Esophagus squamous epithelium (tissue), 5 donors: ENCODE results near the gene TOB1. TPM values are rescaled to one million over a fixed set of nuclear protein-coding genes. Genes with fewer than 3 reads are reported as not detected.

Experiments used
- DNase-seq: peaks from one replicate; lab custom pipeline; 2025; lab: John Stamatoyannopoulos, UW
- H3K27ac ChIP-seq, 4 donors: fragments of 200-600 bp; sonication (generic); one replicate each; pipeline ENCODE4 v1.5.1; 2016 to 2019; ENCODE audit warnings: mild to moderate bottlenecking in 1 of 4
- H3K27me3 ChIP-seq, 4 donors: fragments of 200-600 bp; sonication (generic); 1 replicate in 3 of 4; 2 replicates in 1 of 4; pipeline versions ENCODE4 v1.5.1 to v1.6.0; 2017 to 2021; ENCODE audit warnings: antibody characterized with exemption in 1 of 4
- H3K36me3 ChIP-seq, 3 donors: fragments of 200-600 bp; sonication (generic); one replicate each; pipeline ENCODE4 v1.5.1; 2016 to 2019
- H3K4me1 ChIP-seq, 3 donors: fragments of 200-600 bp; sonication (generic); one replicate each; pipeline ENCODE4 v1.5.1; 2017 to 2019
- H3K4me3 ChIP-seq, 4 donors: fragments of 200-600 bp; sonication (generic); 1 replicate in 3 of 4; 2 replicates in 1 of 4; pipeline ENCODE4 v1.5.1; 2016 to 2019; ENCODE audit warnings: mild to moderate bottlenecking in 2 of 4, moderate library complexity in 1 of 4
- H3K9me3 ChIP-seq, 3 donors: fragments of 200-600 bp; sonication (generic); one replicate each; pipeline ENCODE4 v1.5.1; 2016 to 2019
- POLR2A ChIP-seq, 4 donors: fragments of 450-650 bp; IDR thresholded peaks; one replicate each; pipeline ENCODE4 v1.6.1; 2017; ENCODE audit warnings: antibody characterized with exemption in 4 of 4, mild to moderate bottlenecking in 4 of 4, moderate library complexity in 3 of 4
- WGBS, 2 donors: methylation state at CpG; one replicate each; pipeline ENCODE4 v1.1.5; 2018; 5-methylcytosine and 5-hydroxymethylcytosine counted together
- intact Hi-C: fragments of 100-400 bp; cut with DNase I; formaldehyde crosslinking; loops from one replicate; pipeline ENCODE4 v1.15.0; 2022
- total RNA-seq, 4 donors: library from RNA; depleted of rRNA; stranded (reverse); fragments of >200 nt; gene quantifications; one replicate each; pipeline ENCODE4 v1.1.0, GENCODE V29; 2016
- TF ChIP-seq, protein P1 (sequence below), 6 experiments: fragments of 450-650 bp in 4 of 6; fragments of 200-600 bp in 2 of 6; sonication (generic) in 2 of 6; IDR thresholded peaks; one replicate each; pipeline ENCODE4 v1.5.1; 2016 to 2019; ENCODE audit warnings: antibody characterized with exemption in 6 of 6, mild to moderate bottlenecking in 4 of 6, moderate library complexity in 4 of 6
- donor health status: DM: yes; HTN: yes; CAD: no.

The TOB1 gene
- total RNA-seq, 4 donors from 2014 or later = 21.5 to 35.9 (median 31.1) TPM

DNA sequence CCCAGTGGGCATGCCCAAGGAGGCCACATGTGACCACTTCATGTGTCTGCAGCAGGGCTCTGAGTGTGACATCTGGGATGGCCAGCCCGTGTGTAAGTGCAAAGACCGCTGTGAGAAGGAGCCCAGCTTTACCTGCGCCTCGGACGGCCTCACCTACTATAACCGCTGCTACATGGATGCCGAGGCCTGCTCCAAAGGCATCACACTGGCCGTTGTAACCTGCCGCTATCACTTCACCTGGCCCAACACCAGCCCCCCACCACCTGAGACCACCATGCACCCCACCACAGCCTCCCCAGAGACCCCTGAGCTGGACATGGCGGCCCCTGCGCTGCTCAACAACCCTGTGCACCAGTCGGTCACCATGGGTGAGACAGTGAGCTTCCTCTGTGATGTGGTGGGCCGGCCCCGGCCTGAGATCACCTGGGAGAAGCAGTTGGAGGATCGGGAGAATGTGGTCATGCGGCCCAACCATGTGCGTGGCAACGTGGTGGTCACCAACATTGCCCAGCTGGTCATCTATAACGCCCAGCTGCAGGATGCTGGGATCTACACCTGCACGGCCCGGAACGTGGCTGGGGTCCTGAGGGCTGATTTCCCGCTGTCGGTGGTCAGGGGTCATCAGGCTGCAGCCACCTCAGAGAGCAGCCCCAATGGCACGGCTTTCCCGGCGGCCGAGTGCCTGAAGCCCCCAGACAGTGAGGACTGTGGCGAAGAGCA is 26.4 kb downstream of the TOB1 start:
- TF ChIP-seq, protein P1, sequence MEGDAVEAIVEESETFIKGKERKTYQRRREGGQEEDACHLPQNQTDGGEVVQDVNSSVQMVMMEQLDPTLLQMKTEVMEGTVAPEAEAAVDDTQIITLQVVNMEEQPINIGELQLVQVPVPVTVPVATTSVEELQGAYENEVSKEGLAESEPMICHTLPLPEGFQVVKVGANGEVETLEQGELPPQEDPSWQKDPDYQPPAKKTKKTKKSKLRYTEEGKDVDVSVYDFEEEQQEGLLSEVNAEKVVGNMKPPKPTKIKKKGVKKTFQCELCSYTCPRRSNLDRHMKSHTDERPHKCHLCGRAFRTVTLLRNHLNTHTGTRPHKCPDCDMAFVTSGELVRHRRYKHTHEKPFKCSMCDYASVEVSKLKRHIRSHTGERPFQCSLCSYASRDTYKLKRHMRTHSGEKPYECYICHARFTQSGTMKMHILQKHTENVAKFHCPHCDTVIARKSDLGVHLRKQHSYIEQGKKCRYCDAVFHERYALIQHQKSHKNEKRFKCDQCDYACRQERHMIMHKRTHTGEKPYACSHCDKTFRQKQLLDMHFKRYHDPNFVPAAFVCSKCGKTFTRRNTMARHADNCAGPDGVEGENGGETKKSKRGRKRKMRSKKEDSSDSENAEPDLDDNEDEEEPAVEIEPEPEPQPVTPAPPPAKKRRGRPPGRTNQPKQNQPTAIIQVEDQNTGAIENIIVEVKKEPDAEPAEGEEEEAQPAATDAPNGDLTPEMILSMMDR (IDR thresholded peaks at IDR 0.05) = no peak
- TF ChIP-seq POLR2A (IDR thresholded peaks at IDR 0.05) = no peak
- 92 to 95% methylated on average over 4 to 11 of the region's 29 CpGs for WGBS, 2 donors
- Histone ChIP-seq H3K27me3 (peaks cover 0 to 15% (median 0%) of the 10 kb centered on the region in 4 donors), H3K36me3 (no peaks in the 10 kb centered on the region), H3K9me3 (no peaks in the 10 kb centered on the region), H3K4me3 (no peak overlapping the region), H3K27ac (no peak overlapping the region), H3K4me1 (peaks cover 0 to 23% (median 0%) of the 10 kb centered on the region in 3 donors)
- no peak for DNase-seq
- intact Hi-C loops = loop anchor here (10.0 kb wide), 1 partner anchor 295 kb away; the partner anchor contains the start of gene SPATA20

DNA sequence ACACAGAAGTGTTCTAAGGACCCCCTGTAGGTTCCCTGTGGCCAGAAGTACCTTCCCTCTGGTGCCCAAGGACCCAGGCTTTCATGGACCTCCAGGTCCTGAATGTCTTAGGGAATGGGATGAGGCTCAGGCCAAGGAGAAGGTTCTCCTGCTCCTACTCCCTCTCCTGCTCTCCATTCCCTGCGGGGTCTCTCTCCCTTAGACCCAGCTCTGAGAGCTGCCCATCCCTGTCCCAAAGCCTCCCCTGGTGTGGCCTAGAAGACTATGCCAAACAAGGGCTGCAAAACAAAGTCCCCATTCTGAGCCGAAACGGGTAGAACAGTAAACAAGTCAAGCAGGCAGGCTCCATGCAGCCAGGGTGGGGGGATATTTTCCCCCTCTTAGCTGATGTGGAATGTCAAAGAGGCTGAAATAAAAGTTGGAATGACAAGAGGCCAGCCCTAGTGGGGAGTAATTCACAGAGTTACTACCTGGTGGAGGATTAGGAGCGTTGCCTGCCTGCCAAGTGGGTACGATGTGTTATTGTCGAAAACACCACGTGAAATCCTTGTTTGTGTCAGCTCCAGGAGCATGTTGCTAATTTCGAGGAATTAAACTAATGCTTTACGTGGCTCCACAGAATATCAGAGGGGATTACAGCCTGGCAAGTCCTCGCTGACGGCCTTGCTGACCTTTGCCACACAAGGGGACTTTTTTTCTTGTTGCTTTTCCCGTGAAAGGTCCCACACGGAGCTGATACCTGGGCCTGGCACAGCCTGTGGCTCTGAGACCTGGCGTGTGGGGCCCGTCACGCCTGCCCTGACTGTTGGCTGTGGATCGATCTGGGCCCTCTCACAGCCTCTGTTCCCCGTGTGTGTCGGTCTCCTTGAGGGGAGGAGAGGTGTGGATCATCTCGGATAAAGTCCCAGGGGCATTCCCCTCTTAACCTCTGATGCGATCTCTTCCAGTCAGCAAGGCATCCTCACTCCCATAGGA is 27.9 kb downstream of the TOB1 start:
- WGBS, 2 donors = 67 to 70% methylated on average over 11 to 20 of the region's 21 CpGs
- Histone ChIP-seq H3K4me3 (no peak overlapping the region), H3K27me3 (peaks cover 0 to 24% (median 0%) of the 10 kb centered on the region in 4 donors), H3K9me3 (no peaks in the 10 kb centered on the region), H3K36me3 (no peaks in the 10 kb centered on the region), H3K4me1 (peaks cover 0 to 21% (median 0%) of the 10 kb centered on the region in 3 donors), H3K27ac (no peak overlapping the region)
- no peak for DNase-seq
- intact Hi-C loops = no loop called here
- TF ChIP-seq, protein P1 (IDR thresholded peaks at IDR 0.05) = no peak
- TF ChIP-seq POLR2A (IDR thresholded peaks at IDR 0.05) = no peak

DNA sequence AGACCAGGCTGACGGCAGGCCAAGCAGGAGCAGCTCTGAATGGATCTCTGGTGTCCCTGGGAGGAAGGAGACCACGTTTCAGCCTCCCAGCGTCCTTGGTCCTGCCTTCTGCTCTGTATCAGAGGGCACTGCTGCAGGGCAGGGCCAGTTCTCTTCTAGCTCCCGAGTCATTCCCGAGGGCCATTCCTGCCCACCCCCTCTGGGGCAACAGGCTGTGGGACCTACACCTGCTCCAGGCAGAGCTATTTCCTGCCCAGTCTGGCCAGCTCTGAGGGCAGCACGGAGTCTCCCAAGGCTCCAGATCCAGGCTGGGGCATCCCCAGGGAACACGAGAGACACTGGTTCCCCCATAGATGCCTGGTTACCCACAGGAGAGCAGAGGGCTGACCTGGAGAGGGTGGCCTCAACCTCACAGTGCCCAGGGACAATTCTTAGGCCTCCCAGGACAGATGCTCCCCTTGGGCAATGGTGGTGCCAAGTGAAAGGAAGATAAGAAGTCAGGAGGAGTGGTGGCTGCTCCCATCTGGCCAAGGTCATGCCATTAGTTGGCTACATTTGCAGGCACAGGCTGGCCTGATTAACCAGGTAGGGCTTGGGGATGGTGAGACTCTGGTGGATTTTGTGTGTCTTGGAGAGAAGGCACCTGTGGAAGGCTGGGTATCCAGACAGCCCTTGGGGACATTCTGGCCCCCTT is 28.7 kb downstream of the TOB1 start:
- no peak for DNase-seq
- Histone ChIP-seq H3K36me3 (no peaks in the 10 kb centered on the region), H3K4me1 (peaks cover 0 to 21% (median 0%) of the 10 kb centered on the region in 3 donors), H3K4me3 (no peak overlapping the region), H3K9me3 (no peaks in the 10 kb centered on the region), H3K27me3 (peaks cover 0 to 24% (median 0%) of the 10 kb centered on the region in 4 donors), H3K27ac (no peak overlapping the region)
- no peak for TF ChIP-seq POLR2A (IDR thresholded peaks at IDR 0.05)
- TF ChIP-seq, protein P1 (IDR thresholded peaks at IDR 0.05) = no peak
- intact Hi-C loops = no loop called here
- 100% methylated on average over 1 of the region's 7 CpGs; no CpG with 5 or more reads in 1 of the 2 donors for WGBS, 2 donors

DNA sequence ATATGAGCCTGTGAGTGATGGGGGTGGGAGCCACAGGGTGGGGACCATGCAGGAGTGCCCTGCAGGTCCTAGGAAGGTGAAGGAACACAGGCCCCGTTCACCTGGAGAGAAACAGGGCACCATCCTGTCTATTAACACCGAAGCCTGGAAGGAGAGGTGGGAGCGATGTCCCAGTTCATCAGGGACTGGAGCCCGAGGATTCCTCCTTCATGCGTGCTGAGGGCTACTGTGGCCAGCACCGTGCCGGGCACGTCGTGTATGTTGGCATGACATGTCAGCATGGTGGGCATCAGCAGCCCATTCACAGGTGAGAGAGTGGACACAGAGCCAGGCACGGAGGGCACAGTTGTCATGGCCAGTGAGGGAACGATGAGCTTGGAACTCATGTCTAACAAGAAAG is 29.3 kb downstream of the TOB1 start:
- WGBS, 2 donors = 82 to 100% methylated on average over 5 to 8 of the region's 11 CpGs
- Histone ChIP-seq H3K4me3 (no peak overlapping the region), H3K36me3 (no peaks in the 10 kb centered on the region), H3K9me3 (no peaks in the 10 kb centered on the region), H3K27me3 (peaks cover 0 to 24% (median 0%) of the 10 kb centered on the region in 4 donors), H3K27ac (no peak overlapping the region), H3K4me1 (peaks cover 0 to 22% (median 0%) of the 10 kb centered on the region in 3 donors)
- no peak for DNase-seq
- TF ChIP-seq POLR2A (IDR thresholded peaks at IDR 0.05) = no peak
- TF ChIP-seq, protein P1 (IDR thresholded peaks at IDR 0.05) = no peak
- intact Hi-C loops = no loop called here
